BE2C (cell line): ENCODE data around the gene RFC1.

Experiments
- DNase-seq: peaks from one replicate; pipeline ENCODE4 v3.0.0-alpha.2; 2020
- H3K27me3 ChIP-seq: fragments of 250-450 bp; sonication (Bioruptor Pico); 2 replicates; pipeline ENCODE4 v1.5.1; 2020; ENCODE audit warnings: mild to moderate bottlenecking
- H3K36me3 ChIP-seq: fragments of 250-450 bp; sonication (Bioruptor Pico); 2 replicates; pipeline ENCODE4 v1.5.1; 2020; ENCODE audit warnings: mild to moderate bottlenecking
- H3K4me1 ChIP-seq: fragments of 250-450 bp; sonication (Bioruptor Pico); 2 replicates; pipeline ENCODE4 v1.5.1; 2020
- H3K4me3 ChIP-seq: 2 replicates; pipeline ENCODE4 v1.5.1; 2011; ENCODE audit warnings: low read depth, low read length
- H3K9me3 ChIP-seq: fragments of 250-450 bp; sonication (Bioruptor Pico); 2 replicates; pipeline ENCODE4 v1.5.1; 2020
- CTCF ChIP-seq: IDR thresholded peaks from 2 replicates; pipeline ENCODE4 v1.5.1; 2012; ENCODE audit warnings: mild to moderate bottlenecking, low read depth, low read length

The RFC1 gene

GRCh38 chr4:39287223-39287622 lies 78.9 kb downstream of the RFC1 start:
- no peaks in the 10 kb centered on the region for H3K27me3 ChIP-seq
- H3K9me3 ChIP-seq, result no peaks in the 10 kb centered on the region
- no peak overlapping the region for H3K4me3 ChIP-seq
- H3K4me1 ChIP-seq, result no peaks in the 10 kb centered on the region
- no peak for TF ChIP-seq CTCF
- no peak for DNase-seq
- peaks cover 58% of the 10 kb centered on the region for H3K36me3 ChIP-seq

GRCh38 chr4:39286263-39286662 lies 79.9 kb downstream of the RFC1 start:
- Histone ChIP-seq H3K36me3 (peaks cover 48% of the 10 kb centered on the region), H3K4me3 (no peak overlapping the region)
- DNase-seq, result no peak

GRCh38 chr4:39285853-39286252 lies 80.3 kb downstream of the RFC1 start:
- Histone ChIP-seq H3K4me3 (no peak overlapping the region), H3K36me3 (peaks cover 45% of the 10 kb centered on the region), H3K27me3 (no peaks in the 10 kb centered on the region), H3K4me1 (no peaks in the 10 kb centered on the region), H3K9me3 (no peaks in the 10 kb centered on the region)
- no peak for TF ChIP-seq CTCF
- DNase-seq, result no peak

More at GRCh38 chr4:39286263-39286662, 79.9 kb downstream of the RFC1 start:
- Histone ChIP-seq H3K9me3 (no peaks in the 10 kb centered on the region), H3K27me3 (no peaks in the 10 kb centered on the region), H3K4me1 (no peaks in the 10 kb centered on the region)
- no peak for TF ChIP-seq CTCF

- no peaks in the 10 kb centered on the region for H3K4me1 ChIP-seq
- no peaks in the 10 kb centered on the region for H3K27me3 ChIP-seq
- no peak for TF ChIP-seq CTCF
- no peak for DNase-seq
- H3K9me3 ChIP-seq, result no peaks in the 10 kb centered on the region
- peaks cover 41% of the 10 kb centered on the region for H3K36me3 ChIP-seq
- no peak overlapping the region for H3K4me3 ChIP-seq
Measured at GRCh38 chr4:39285111-39285795, 80.9 kb downstream of the RFC1 start.

GRCh38 chr4:39280770-39281169 lies 85.4 kb downstream of the RFC1 start:
- no peak overlapping the region for H3K4me3 ChIP-seq
- H3K4me1 ChIP-seq, result peaks cover 13% of the 10 kb centered on the region
- no peak for TF ChIP-seq CTCF
- DNase-seq, result no peak
- peaks cover 4% of the 10 kb centered on the region for H3K36me3 ChIP-seq
- H3K27me3 ChIP-seq, result no peaks in the 10 kb centered on the region
- H3K9me3 ChIP-seq, result no peaks in the 10 kb centered on the region

GRCh38 chr4:39279416-39279815 lies 86.7 kb downstream of the RFC1 start:
- no peak for DNase-seq
- Histone ChIP-seq H3K4me1 (peaks cover 13% of the 10 kb centered on the region), H3K27me3 (no peaks in the 10 kb centered on the region), H3K36me3 (no peaks in the 10 kb centered on the region; the same call in 1 of the 2 replicates), H3K4me3 (no peak overlapping the region), H3K9me3 (no peaks in the 10 kb centered on the region)
- TF ChIP-seq CTCF, result no peak
